ENCODE measurements around the gene NEMP1. TPM values are rescaled to one million over a fixed set of nuclear protein-coding genes. Genes with fewer than 3 reads are reported as not detected.
A peak's percentile ranks its signal among the peaks of the same experiment; 100 is the strongest.

NEMP1 gene
- polyA plus RNA-seq, 1 donor from 2014 or later, result 6.8 TPM

DNA sequence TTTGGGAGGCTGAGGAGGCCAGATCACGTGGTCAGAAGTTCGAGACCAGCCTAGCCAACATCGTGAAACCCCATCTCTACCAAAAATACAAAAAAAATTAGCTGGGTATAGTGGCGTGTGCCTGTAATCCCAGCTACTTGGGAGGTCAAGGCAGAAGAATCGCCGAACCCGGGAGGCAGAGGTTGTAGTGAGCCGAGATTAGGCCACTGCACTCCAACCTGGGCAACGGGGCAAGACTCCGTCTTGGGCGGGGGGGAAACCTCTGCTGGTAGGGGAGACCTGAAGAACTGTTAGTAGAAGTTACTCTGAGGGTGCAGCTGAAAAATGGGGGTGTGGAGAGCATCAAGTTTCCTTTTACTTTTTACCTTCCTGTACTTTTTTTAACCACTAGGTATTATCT, 47.5 kb upstream of the NEMP1 start:
- H3K79me2 ChIP-seq (replicated peaks; ENCODE audit: insufficient read depth, low read length), result peaks cover 25% of the 10 kb centered on the region

DNA sequence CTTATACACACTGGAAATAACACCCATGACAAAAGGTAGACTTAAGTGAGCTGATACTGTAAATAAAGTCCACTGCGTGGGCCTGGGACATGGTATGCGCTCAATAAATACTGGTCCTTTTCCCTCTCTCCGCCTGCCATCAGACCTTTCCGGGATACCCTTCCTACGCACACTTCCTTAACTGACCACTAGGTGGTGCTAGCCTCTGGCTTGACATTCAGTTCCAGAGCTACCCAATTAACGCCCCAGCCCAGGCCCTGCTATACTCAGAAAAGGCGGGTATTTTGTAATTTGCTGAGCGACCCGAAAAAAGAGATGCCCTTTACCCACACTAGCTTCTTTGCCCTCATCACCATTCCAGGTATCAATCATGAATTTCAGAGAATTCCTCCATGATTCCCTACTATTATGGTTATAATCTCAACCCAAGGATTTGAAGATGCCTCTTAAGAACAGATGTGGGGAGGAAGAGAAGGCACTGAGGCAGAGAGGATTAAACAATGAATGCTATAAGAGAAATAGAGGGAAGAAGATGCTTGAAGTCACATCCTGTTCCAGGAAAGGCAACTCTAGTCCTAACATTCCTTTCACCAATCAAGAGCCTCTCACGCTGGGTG, 45.8 kb upstream of the NEMP1 start:
- H3K9me2 ChIP-seq (ENCODE audit: insufficient read depth, low read length), result no peaks in the 10 kb centered on the region
- H3K9ac ChIP-seq (ENCODE audit: low read length), result no peak overlapping the region
- no peaks in the 10 kb centered on the region for H3F3A ChIP-seq (ENCODE audit: insufficient read depth, low read length, poor library complexity, severe bottlenecking)
- no peaks in the 10 kb centered on the region for H4K20me1 ChIP-seq (ENCODE audit: insufficient read depth)
- H3K9me3 ChIP-seq (ENCODE audit: low read length), result no peaks in the 10 kb centered on the region
- H3K4me3 ChIP-seq (ENCODE audit: low read length), result no peak overlapping the region
- no peak overlapping the region for H3K27ac ChIP-seq (ENCODE audit: low read length)
- H3K36me3 ChIP-seq (ENCODE audit: insufficient read depth, low read length), result no peaks in the 10 kb centered on the region
- peaks cover 8% of the 10 kb centered on the region for H3K79me2 ChIP-seq (replicated peaks; ENCODE audit: insufficient read depth, low read length)
- no peaks in the 10 kb centered on the region for H3K27me3 ChIP-seq (ENCODE audit: insufficient read depth, low read depth, low read length)
- no peak for TF ChIP-seq EP300 (conservative IDR thresholded peaks at IDR 0.05; ENCODE audit: poor library complexity, severe bottlenecking)
- TF ChIP-seq, protein P1, sequence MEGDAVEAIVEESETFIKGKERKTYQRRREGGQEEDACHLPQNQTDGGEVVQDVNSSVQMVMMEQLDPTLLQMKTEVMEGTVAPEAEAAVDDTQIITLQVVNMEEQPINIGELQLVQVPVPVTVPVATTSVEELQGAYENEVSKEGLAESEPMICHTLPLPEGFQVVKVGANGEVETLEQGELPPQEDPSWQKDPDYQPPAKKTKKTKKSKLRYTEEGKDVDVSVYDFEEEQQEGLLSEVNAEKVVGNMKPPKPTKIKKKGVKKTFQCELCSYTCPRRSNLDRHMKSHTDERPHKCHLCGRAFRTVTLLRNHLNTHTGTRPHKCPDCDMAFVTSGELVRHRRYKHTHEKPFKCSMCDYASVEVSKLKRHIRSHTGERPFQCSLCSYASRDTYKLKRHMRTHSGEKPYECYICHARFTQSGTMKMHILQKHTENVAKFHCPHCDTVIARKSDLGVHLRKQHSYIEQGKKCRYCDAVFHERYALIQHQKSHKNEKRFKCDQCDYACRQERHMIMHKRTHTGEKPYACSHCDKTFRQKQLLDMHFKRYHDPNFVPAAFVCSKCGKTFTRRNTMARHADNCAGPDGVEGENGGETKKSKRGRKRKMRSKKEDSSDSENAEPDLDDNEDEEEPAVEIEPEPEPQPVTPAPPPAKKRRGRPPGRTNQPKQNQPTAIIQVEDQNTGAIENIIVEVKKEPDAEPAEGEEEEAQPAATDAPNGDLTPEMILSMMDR (IDR thresholded peaks at IDR 0.05; ENCODE audit: poor library complexity, severe bottlenecking), result peak; percentile 82
- peak; percentile 70 for TF ChIP-seq SMC3 (conservative IDR thresholded peaks at IDR 0.05; ENCODE audit: poor library complexity)
- TF ChIP-seq RAD21 (conservative IDR thresholded peaks at IDR 0.05), result peak; percentile 64
- no peak overlapping the region for H2AFZ ChIP-seq (ENCODE audit: low read depth, low read length)
- no peak overlapping the region for H3K4me2 ChIP-seq (ENCODE audit: low read length)

More for the DNA sequence above, 47.5 kb upstream of the NEMP1 start:
- no peaks in the 10 kb centered on the region for H3K27me3 ChIP-seq (ENCODE audit: insufficient read depth, low read depth, low read length)
- no peak overlapping the region for H3K27ac ChIP-seq (ENCODE audit: low read length)
- no peak for TF ChIP-seq MXI1 (conservative IDR thresholded peaks at IDR 0.05; ENCODE audit: poor library complexity, severe bottlenecking)
- TF ChIP-seq POLR2AphosphoS5 (IDR thresholded peaks at IDR 0.05), result no peak
- TF ChIP-seq, protein P1 (IDR thresholded peaks at IDR 0.05; ENCODE audit: poor library complexity, severe bottlenecking), result no peak
- no peak for TF ChIP-seq SMC3 (conservative IDR thresholded peaks at IDR 0.05; ENCODE audit: poor library complexity)
- TF ChIP-seq, protein P2, sequence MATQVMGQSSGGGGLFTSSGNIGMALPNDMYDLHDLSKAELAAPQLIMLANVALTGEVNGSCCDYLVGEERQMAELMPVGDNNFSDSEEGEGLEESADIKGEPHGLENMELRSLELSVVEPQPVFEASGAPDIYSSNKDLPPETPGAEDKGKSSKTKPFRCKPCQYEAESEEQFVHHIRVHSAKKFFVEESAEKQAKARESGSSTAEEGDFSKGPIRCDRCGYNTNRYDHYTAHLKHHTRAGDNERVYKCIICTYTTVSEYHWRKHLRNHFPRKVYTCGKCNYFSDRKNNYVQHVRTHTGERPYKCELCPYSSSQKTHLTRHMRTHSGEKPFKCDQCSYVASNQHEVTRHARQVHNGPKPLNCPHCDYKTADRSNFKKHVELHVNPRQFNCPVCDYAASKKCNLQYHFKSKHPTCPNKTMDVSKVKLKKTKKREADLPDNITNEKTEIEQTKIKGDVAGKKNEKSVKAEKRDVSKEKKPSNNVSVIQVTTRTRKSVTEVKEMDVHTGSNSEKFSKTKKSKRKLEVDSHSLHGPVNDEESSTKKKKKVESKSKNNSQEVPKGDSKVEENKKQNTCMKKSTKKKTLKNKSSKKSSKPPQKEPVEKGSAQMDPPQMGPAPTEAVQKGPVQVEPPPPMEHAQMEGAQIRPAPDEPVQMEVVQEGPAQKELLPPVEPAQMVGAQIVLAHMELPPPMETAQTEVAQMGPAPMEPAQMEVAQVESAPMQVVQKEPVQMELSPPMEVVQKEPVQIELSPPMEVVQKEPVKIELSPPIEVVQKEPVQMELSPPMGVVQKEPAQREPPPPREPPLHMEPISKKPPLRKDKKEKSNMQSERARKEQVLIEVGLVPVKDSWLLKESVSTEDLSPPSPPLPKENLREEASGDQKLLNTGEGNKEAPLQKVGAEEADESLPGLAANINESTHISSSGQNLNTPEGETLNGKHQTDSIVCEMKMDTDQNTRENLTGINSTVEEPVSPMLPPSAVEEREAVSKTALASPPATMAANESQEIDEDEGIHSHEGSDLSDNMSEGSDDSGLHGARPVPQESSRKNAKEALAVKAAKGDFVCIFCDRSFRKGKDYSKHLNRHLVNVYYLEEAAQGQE (IDR thresholded peaks at IDR 0.05; ENCODE audit: borderline replicate concordance), result no peak
- no peak for TF ChIP-seq EP300 (conservative IDR thresholded peaks at IDR 0.05; ENCODE audit: poor library complexity, severe bottlenecking)
- TF ChIP-seq RAD21 (conservative IDR thresholded peaks at IDR 0.05), result no peak
- TF ChIP-seq TAF1 (IDR thresholded peaks at IDR 0.05; ENCODE audit: low read depth), result no peak
- H3K9me3 ChIP-seq (ENCODE audit: low read length), result no peaks in the 10 kb centered on the region
- no peaks in the 10 kb centered on the region for H3K36me3 ChIP-seq (ENCODE audit: insufficient read depth, low read length)
- no peak overlapping the region for H3K4me2 ChIP-seq (ENCODE audit: low read length)
- H3F3A ChIP-seq (ENCODE audit: insufficient read depth, low read length, poor library complexity, severe bottlenecking), result no peaks in the 10 kb centered on the region
- no peak overlapping the region for H3K4me3 ChIP-seq (ENCODE audit: low read length)
- H4K20me1 ChIP-seq (ENCODE audit: insufficient read depth), result peaks cover under 1% of the 10 kb centered on the region
- no peak overlapping the region for H2AFZ ChIP-seq (ENCODE audit: low read depth, low read length)
- no peak overlapping the region for H3K9ac ChIP-seq (ENCODE audit: low read length)
- H3K9me2 ChIP-seq (ENCODE audit: insufficient read depth, low read length), result no peaks in the 10 kb centered on the region
